HCT116 (cell line): Measurements from ENCODE around the gene BRDT. TPM values are rescaled to one million over a fixed set of nuclear protein-coding genes. Genes with fewer than 3 reads are reported as not detected.

ENCODE experiments used
- ATAC-seq: fragments of 200-7000 bp; cut with Tn5 transposase; 2 replicates; pipeline ENCODE4 v1.9.1; 2020; ENCODE audit warnings: mild to moderate bottlenecking, moderate library complexity
- BruUV-seq: library from RNA; stranded (reverse); fragments of 400-500 nt; replicated peaks from 2 replicates; lab custom pipeline; 2021; lab: Mats Ljungman, UMichigan
- CTCF ChIA-PET: fragments of 300-600 bp; sonication (Branson Sonifier 250); formaldehyde crosslinking; loops from one replicate; lab custom pipeline; 2021; ENCODE audit warnings: antibody characterized with exemption; lab: Charles Lee
- POLR2A ChIA-PET: fragments of 300-600, 350-600 bp; sonication (Branson Sonifier 250); formaldehyde crosslinking; loops from one replicate; lab custom pipeline; 2021; ENCODE audit warnings: antibody characterized with exemption; lab: Charles Lee
- RAD21 ChIA-PET, 2 experiments: fragments of 300-600 bp; sonication (Branson Sonifier 250); formaldehyde crosslinking; loops; one replicate each; lab custom pipeline; 2023; ENCODE audit warnings: low total read pairs in 2 of 2; ENCODE audit not compliant: uncharacterized antibody in 2 of 2, unreplicated experiment in 2 of 2, low non-redundant PET in 1 of 2; lab: Charles Lee
- DNase-seq: peaks from one replicate; pipeline ENCODE4 v3.0.0-alpha.2; 2010; ENCODE audit warnings: low read depth, low spot score
- H2AFZ ChIP-seq: fragments of 200-600 bp; shearing (Covaris generic), sonication (generic); 2 replicates; pipeline ENCODE4 v1.6.1; 2017; ENCODE audit warnings: low read depth, mixed run types, mixed read lengths, antibody characterized with exemption, low read length; ENCODE audit not compliant: poor library complexity, severe bottlenecking
- H3K27ac ChIP-seq: 2 replicates; pipeline ENCODE4 v1.5.1; 2012; ENCODE audit warnings: low read depth, low read length
- H3K27me3 ChIP-seq: fragments of 200-600 bp; sonication (generic); 2 replicates; pipeline ENCODE4 v1.6.1; 2016; ENCODE audit warnings: mixed run types, low read length, mixed read lengths; ENCODE audit not compliant: insufficient read depth
- H3K36me3 ChIP-seq, 2 experiments: fragments of 200-500 bp in 1 of 2; fragments of 200-600 bp in 1 of 2; sonication (Bioruptor generic) in 1 of 2; sonication (generic) in 1 of 2; 2 replicates each; pipeline versions ENCODE4 v1.5.1 to v1.6.1; 2014 to 2016; ENCODE audit warnings: low read length in 2 of 2, inconsistent platforms in 1 of 2, mixed read lengths in 1 of 2, mixed run types in 1 of 2; ENCODE audit not compliant: insufficient read depth in 2 of 2, control insufficient read depth in 1 of 2
- H3K4me1 ChIP-seq, 2 experiments: fragments of 200-600 bp in 1 of 2; sonication (generic) in 1 of 2; 2 replicates each; pipeline versions ENCODE4 v1.5.1 to v1.6.1; 2012 to 2017; ENCODE audit warnings: low read length in 2 of 2, inconsistent platforms in 1 of 2, mild to moderate bottlenecking in 1 of 2, mixed read lengths in 1 of 2, mixed run types in 1 of 2, moderate library complexity in 1 of 2; ENCODE audit not compliant: insufficient read depth in 2 of 2, control insufficient read depth in 1 of 2
- H3K4me2 ChIP-seq: fragments of 200-600 bp; sonication (generic); 2 replicates; pipeline ENCODE4 v1.6.1; 2017; ENCODE audit warnings: mixed run types, low read length, mixed read lengths
- H3K4me3 ChIP-seq, 2 experiments: fragments of 200-600 bp in 1 of 2; sonication (generic) in 1 of 2; replicated peaks in 1 of 2; 2 replicates each; pipeline ENCODE4 v1.5.1; 2011 to 2016; ENCODE audit warnings: low read length in 2 of 2, control low read depth in 1 of 2, low read depth in 1 of 2, mild to moderate bottlenecking in 1 of 2, mixed read lengths in 1 of 2, mixed run types in 1 of 2
- H3K79me2 ChIP-seq: fragments of 200-600 bp; sonication (generic); 2 replicates; pipeline ENCODE4 v1.6.1; 2017; ENCODE audit warnings: mild to moderate bottlenecking, mixed run types, low read length, moderate library complexity, mixed read lengths; ENCODE audit not compliant: insufficient read depth
- H3K9ac ChIP-seq: fragments of 200-600 bp; sonication (generic); 2 replicates; pipeline ENCODE4 v1.6.1; 2016; ENCODE audit warnings: low read length, mixed read lengths
- H3K9me2 ChIP-seq: fragments of 200-600 bp; sonication (generic), shearing (Covaris generic); 2 replicates; pipeline ENCODE4 v1.6.1; 2017; ENCODE audit warnings: mixed run types, mild to moderate bottlenecking, moderate library complexity; ENCODE audit not compliant: insufficient read depth
- H3K9me3 ChIP-seq, 2 experiments: fragments of 200-500 bp in 1 of 2; fragments of 200-600 bp in 1 of 2; sonication (Bioruptor generic) in 1 of 2; sonication (generic) in 1 of 2; 2 replicates each; pipeline ENCODE4 v1.6.1; 2014 to 2017; ENCODE audit warnings: low read length in 2 of 2, mixed read lengths in 2 of 2, inconsistent platforms in 1 of 2, low read depth in 1 of 2, mild to moderate bottlenecking in 1 of 2, mixed run types in 1 of 2, moderate library complexity in 1 of 2; ENCODE audit not compliant: control insufficient read depth in 1 of 2, insufficient read depth in 1 of 2
- H4K20me1 ChIP-seq: fragments of 200-600 bp; sonication (generic), shearing (Covaris generic); 2 replicates; pipeline ENCODE4 v1.6.1; 2017; ENCODE audit warnings: mixed run types, mild to moderate bottlenecking, moderate library complexity; ENCODE audit not compliant: insufficient read depth
- CEBPB ChIP-seq: IDR thresholded peaks from 2 replicates; pipeline ENCODE4 v1.6.1; 2012; ENCODE audit warnings: low read depth
- CTCF ChIP-seq, 3 experiments: fragments of 200-600 bp in 1 of 3; sonication (generic) in 1 of 3; IDR thresholded peaks in 2 of 3; conservative IDR thresholded peaks in 1 of 3; 2 replicates each; pipeline ENCODE4 v1.5.1; 2012 to 2017; ENCODE audit warnings: low read depth in 2 of 3, low read length in 2 of 3, antibody characterized with exemption in 1 of 3, borderline replicate concordance in 1 of 3, control low read depth in 1 of 3, mild to moderate bottlenecking in 1 of 3, mixed read lengths in 1 of 3, mixed run types in 1 of 3, moderate library complexity in 1 of 3; ENCODE audit not compliant: insufficient read depth in 1 of 3
- ELF1 ChIP-seq: IDR thresholded peaks from 2 replicates; pipeline ENCODE4 v1.6.1; 2012; ENCODE audit warnings: low read depth, borderline replicate concordance
- EZH2phosphoT487 ChIP-seq: fragments of 200-600 bp; IDR thresholded peaks from 2 replicates; pipeline ENCODE4 v1.6.1; 2018; ENCODE audit warnings: antibody characterized with exemption, borderline replicate concordance
- JUND ChIP-seq: IDR thresholded peaks from 2 replicates; pipeline ENCODE4 v1.6.1; 2012
- POLR2A ChIP-seq: IDR thresholded peaks from 2 replicates; pipeline ENCODE4 v1.7.0; 2011; ENCODE audit warnings: borderline replicate concordance; ENCODE audit not compliant: insufficient read depth, insufficient read length; ENCODE audit errors: extremely low read depth
- POLR2AphosphoS5 ChIP-seq: IDR thresholded peaks from 2 replicates; pipeline ENCODE4 v1.6.1; 2011; ENCODE audit warnings: mild to moderate bottlenecking, low read depth, low read length, moderate library complexity
- SIN3A ChIP-seq: IDR thresholded peaks from 2 replicates; pipeline ENCODE4 v1.6.1; 2012; ENCODE audit warnings: low read depth
- ZNF274 ChIP-seq: fragments of 200-500 bp; sonication (Bioruptor generic); IDR thresholded peaks from 2 replicates; pipeline ENCODE4 v1.6.1; 2014; ENCODE audit warnings: mild to moderate bottlenecking, low read depth, low read length, inconsistent platforms
- intact Hi-C: fragments of 100-400 bp; cut with micrococcal nuclease; formaldehyde crosslinking; loops from 2 replicates; pipeline ENCODE4 v1.10.0; 2022
- total RNA-seq: library from RNA; stranded (reverse); gene quantifications from one replicate; pipeline ENCODE4 v1.2.1, GENCODE V29; 2021; ENCODE audit not compliant: unreplicated experiment

BRDT gene
- total RNA-seq, 1 experiment from 2014 or later = not detected

DNA sequence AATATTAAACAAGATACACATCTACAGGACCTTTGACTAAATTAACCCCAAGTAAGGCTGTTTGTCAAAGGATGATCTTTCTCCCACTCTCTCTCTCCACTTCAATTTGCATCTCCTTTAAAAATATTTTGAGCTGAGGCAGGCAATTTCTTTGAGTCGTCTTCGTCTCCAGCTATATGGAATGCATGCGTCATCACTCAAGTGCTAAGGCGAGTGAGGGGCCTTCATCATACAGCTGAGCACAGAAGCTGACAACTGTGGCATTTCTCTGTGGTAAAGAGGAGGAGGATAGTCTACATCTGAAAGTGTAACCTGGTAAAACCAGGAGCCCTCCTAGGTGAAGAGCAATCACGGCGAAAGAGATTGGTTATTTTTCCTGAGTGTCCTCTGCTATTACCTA is 88.2 kb downstream of the BRDT start:
- ChIA-PET RAD21 (no interaction called here), POLR2A (interaction anchor here (0.6 kb wide), 1 partner anchor 519 kb away, joined by 3 read pairs; no protein-coding TSS in a partner anchor), CTCF (no interaction called here)
- no peak overlapping the region for H3K27ac ChIP-seq
- no TSS peak for BruUV-seq
- DNase-seq = no peak
- no peaks in the 10 kb centered on the region for H3K79me2 ChIP-seq
- no peak for TF ChIP-seq CEBPB
- no peak for TF ChIP-seq POLR2A
- no peak for TF ChIP-seq ELF1
- TF ChIP-seq ZNF274 = no peak
- no peak for TF ChIP-seq EZH2phosphoT487
- TF ChIP-seq POLR2AphosphoS5 = no peak
- TF ChIP-seq JUND = no peak
- TF ChIP-seq CTCF (IDR thresholded peaks at IDR 0.05 in 2 of 3, conservative IDR thresholded peaks at IDR 0.05 in 1 of 3; ENCODE audit: borderline replicate concordance in 1 of 3, insufficient read depth in 1 of 3, low read depth in 2 of 3, low read length in 2 of 3) = no peak
- TF ChIP-seq SIN3A = no peak
- H3K4me2 ChIP-seq = no peak overlapping the region
- H3K4me3 ChIP-seq = no peak overlapping the region
- H3K27me3 ChIP-seq = no peaks in the 10 kb centered on the region
- H3K4me1 ChIP-seq = no peaks in the 10 kb centered on the region
- H3K9me3 ChIP-seq = no peaks in the 10 kb centered on the region
- H3K9ac ChIP-seq = no peak overlapping the region
- no peaks in the 10 kb centered on the region for H4K20me1 ChIP-seq
- no peak for ATAC-seq
- H3K36me3 ChIP-seq = no peaks in the 10 kb centered on the region
- no peaks in the 10 kb centered on the region for H3K9me2 ChIP-seq
- intact Hi-C loops = no loop called here
- H2AFZ ChIP-seq = no peak overlapping the region
